ENCODE data around the gene CASKIN2.

DNA sequence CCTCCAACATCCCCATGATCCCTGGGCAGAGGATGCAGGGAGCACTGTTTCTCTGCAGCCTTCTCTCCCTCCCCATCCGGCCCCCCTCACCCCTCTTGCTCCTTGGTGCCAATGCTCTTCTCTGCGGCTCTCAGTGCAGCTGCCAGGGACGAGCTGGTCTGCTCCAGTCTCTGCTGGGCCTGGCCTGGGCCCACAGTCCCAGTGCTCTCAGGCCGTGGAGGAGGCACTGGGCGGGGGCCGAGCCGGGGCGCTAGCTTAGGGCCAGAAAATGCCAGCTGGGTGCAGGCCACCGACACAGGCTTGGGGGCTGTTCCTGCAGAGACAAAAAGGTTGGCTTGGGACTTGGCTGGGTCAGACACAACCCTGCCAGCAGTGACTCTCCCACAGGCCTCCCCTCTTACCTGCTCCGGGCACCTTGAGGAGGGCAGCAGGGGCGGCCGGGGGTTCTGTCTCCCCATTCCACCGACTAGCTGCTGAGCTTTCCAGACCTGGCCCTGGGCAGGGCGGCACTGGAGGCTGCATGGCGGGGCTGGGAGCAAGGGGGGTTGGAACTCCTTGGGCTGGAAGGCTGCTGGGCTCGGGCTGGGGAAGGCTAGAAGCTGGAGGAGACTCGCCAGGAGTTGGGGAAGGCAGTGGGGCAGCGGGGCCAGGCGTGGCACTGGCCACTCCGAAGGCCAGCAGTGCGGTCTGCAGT lies 13.8 kb downstream of the CASKIN2 start:
- TF ChIP-seq, protein P1, sequence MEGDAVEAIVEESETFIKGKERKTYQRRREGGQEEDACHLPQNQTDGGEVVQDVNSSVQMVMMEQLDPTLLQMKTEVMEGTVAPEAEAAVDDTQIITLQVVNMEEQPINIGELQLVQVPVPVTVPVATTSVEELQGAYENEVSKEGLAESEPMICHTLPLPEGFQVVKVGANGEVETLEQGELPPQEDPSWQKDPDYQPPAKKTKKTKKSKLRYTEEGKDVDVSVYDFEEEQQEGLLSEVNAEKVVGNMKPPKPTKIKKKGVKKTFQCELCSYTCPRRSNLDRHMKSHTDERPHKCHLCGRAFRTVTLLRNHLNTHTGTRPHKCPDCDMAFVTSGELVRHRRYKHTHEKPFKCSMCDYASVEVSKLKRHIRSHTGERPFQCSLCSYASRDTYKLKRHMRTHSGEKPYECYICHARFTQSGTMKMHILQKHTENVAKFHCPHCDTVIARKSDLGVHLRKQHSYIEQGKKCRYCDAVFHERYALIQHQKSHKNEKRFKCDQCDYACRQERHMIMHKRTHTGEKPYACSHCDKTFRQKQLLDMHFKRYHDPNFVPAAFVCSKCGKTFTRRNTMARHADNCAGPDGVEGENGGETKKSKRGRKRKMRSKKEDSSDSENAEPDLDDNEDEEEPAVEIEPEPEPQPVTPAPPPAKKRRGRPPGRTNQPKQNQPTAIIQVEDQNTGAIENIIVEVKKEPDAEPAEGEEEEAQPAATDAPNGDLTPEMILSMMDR (conservative IDR thresholded peaks at IDR 0.05; ENCODE audit: low read depth, low read length) = no peak
- TF ChIP-seq RAD21 (IDR thresholded peaks at IDR 0.05; ENCODE audit: low read length) (no peak), POLR2A (IDR thresholded peaks at IDR 0.05; ENCODE audit: low read depth, low read length) (no peak), RCOR1 (IDR thresholded peaks at IDR 0.05; ENCODE audit: insufficient replicate concordance, low read length) (no peak), SMC3 (IDR thresholded peaks at IDR 0.05; ENCODE audit: low read depth, low read length) (no peak), CEBPB (IDR thresholded peaks at IDR 0.05; ENCODE audit: low read depth, low read length) (no peak)

Data from IMR-90 (cell line).